Heart left ventricle (tissue), 16 donors: ENCODE results near the gene PRODH2. TPM values are rescaled to one million over a fixed set of nuclear protein-coding genes. Genes with fewer than 3 reads are reported as not detected.

Source experiments
- ATAC-seq, 4 donors: fragments of 200-7000 bp; cut with Tn5 transposase; one replicate each; pipeline ENCODE4 v1.9.1; 2020 to 2022; ENCODE audit warnings: moderate library complexity in 4 of 4, mild to moderate bottlenecking in 3 of 4, moderate number of reproducible peaks in 1 of 4
- DNase-seq, 5 donors: peaks; one replicate each; pipeline ENCODE4 v3.0.0-alpha.2; 2020
- H3K27ac ChIP-seq, 12 donors: fragments of 200-600 bp; sonication (generic) in 4 of 12; one replicate each; pipeline versions ENCODE4 v1.5.0 to v1.8.0; 2016 to 2022; ENCODE audit warnings: mild to moderate bottlenecking in 2 of 12
- H3K27me3 ChIP-seq, 9 donors: fragments of 200-600 bp; sonication (generic) in 2 of 9; one replicate each; pipeline versions ENCODE4 v1.5.1 to v1.8.0; 2016 to 2022; ENCODE audit warnings: mild to moderate bottlenecking in 3 of 9
- H3K36me3 ChIP-seq, 9 donors: fragments of 200-600 bp; sonication (generic) in 2 of 9; one replicate each; pipeline versions ENCODE4 v1.5.0 to v1.8.0; 2018 to 2022; ENCODE audit warnings: mild to moderate bottlenecking in 2 of 9
- H3K4me1 ChIP-seq, 12 donors: fragments of 200-600 bp; sonication (generic) in 4 of 12; one replicate each; pipeline versions ENCODE4 v1.5.0 to v1.8.0; 2016 to 2022; ENCODE audit warnings: mild to moderate bottlenecking in 3 of 12
- H3K4me3 ChIP-seq, 12 donors: fragments of 200-600 bp; sonication (generic) in 4 of 12; one replicate each; pipeline versions ENCODE4 v1.5.0 to v1.8.0; 2017 to 2022; ENCODE audit warnings: mild to moderate bottlenecking in 9 of 12, moderate library complexity in 4 of 12
- H3K9me3 ChIP-seq, 12 donors: fragments of 200-600 bp; sonication (generic) in 4 of 12; one replicate each; pipeline versions ENCODE4 v1.5.0 to v1.8.0; 2016 to 2022; ENCODE audit warnings: mild to moderate bottlenecking in 1 of 12
- CTCF ChIP-seq, 12 donors: fragments of 200-600 bp; sonication (generic) in 4 of 12; IDR thresholded peaks; one replicate each; pipeline versions ENCODE4 v1.5.0 to v1.8.0; 2018 to 2022; ENCODE audit warnings: antibody characterized with exemption in 12 of 12, mild to moderate bottlenecking in 5 of 12
- POLR2A ChIP-seq, 2 donors: fragments of 450-650 bp; IDR thresholded peaks; one replicate each; pipeline ENCODE4 v1.6.1; 2017; ENCODE audit warnings: antibody characterized with exemption in 2 of 2, mild to moderate bottlenecking in 2 of 2, moderate library complexity in 2 of 2
- WGBS, 4 donors: extraction: QIAGEN DNeasy Blood & Tissue Kit in 2 of 4; methylation state at CpG; one replicate each; pipeline versions ENCODE4 v1.1.5 to v1.1.7; 2013 to 2018; 5-methylcytosine and 5-hydroxymethylcytosine counted together
- intact Hi-C, 10 donors: fragments of 100-400 bp; cut with DNase I; formaldehyde crosslinking; loops; one replicate each; pipeline versions ENCODE4 v1.11.1 to v1.14.2; 2022
- polyA plus RNA-seq, 2 donors: library from polyadenylated mRNA; stranded (reverse); fragments of 200-250 nt; gene quantifications; one replicate each; pipeline ENCODE4 v1.2.3, GENCODE V29; 2013
- total RNA-seq, 9 donors: library from RNA; depleted of rRNA in 2 of 9; stranded (reverse); fragments of >200 nt in 2 of 9; fragmentation: NEBNext Ultra II Directional in 3 of 9; extraction: Animal tissue kit (Norgen Biotek cat#: 25700) in 3 of 9; gene quantifications; one replicate each; pipeline versions ENCODE4 v1.1.0 to v1.2.4, GENCODE V29; 2016 to 2023
- donor health status: ischemic (EF 13 %, LVEDD 7.1; RV severe dilation, severe dysfunction).
- donor health status: healthy with polysubstance abuse.
- donor health status: DM: no; HTN: yes; CAD: no.
- donor health status: DM: no; HTN: no; CAD: no.
- donor health status: ischemic (EF 25% LVEDD 6.9; RV normal size, moderate dysfunction).
- donor health status: ischemic (EF 25% LVEDD 5.7; RV mildly dilated, moderate dysfunction).
- donor health status: healthy.
- donor health status: DM: yes; HTN: yes; CAD: no.
- donor health status: ischemic (EF 35%, LVEDD 5.7; RV mildly dilated, moderate dysfunction).
- donor health status: nonischemic (EF 11% LVEDD 7.7; RV severe dilation, severe dysfunction).
- donor health status: DM: yes; HTN: yes; CAD: no.
- donor health status: PGD.
- donor health status: ischemic (EF 29% LVEDD 5.4; RV normal size, mild dysfunction).
- donor health status: nonischemic (EF 23%, LVEDD 6.1; RV moderate dilation, normal function).

PRODH2 gene
- total and polyA plus RNA-seq, 11 donors = not detected

- 0 to 2% (median 1%) methylated on average over 27 to 82 of the region's 82 CpGs for WGBS, 4 donors
- peaks cover 0 to 17% (median 5%) of the 10 kb centered on the region in 12 donors for H3K4me1 ChIP-seq
- peaks cover 0 to 24% (median 5%) of the 10 kb centered on the region in 9 donors for H3K36me3 ChIP-seq
- H3K9me3 ChIP-seq = no peaks in the 10 kb centered on the region
- intact Hi-C loops = loop anchor here in 3 of 10 donors (1.0 to 10.0 kb wide), 3 partner anchors 17 to 159 kb away; partner anchors contain the start of genes LRFN3 (in 1 of the 3) and PROSER3 (in 1 of the 3)
- TF ChIP-seq POLR2A (IDR thresholded peaks at IDR 0.05) (peak in 1 of 2 donors; percentile 27), CTCF (IDR thresholded peaks at IDR 0.05) (no peak)
- peak within 1 kb of the TSS in 6 of 12 donors; percentile 1 to 77 (median 44) for H3K27ac ChIP-seq
- DNase-seq = peak; percentile 99 to 100 (median 99)
- ATAC-seq = peak; percentile 98 to 99 (median 98)
- peak within 1 kb of the TSS; percentile 68 to 99 (median 92) for H3K4me3 ChIP-seq
- H3K27me3 ChIP-seq = no peaks in the 10 kb centered on the region
These were observed 37.1 kb downstream of the PRODH2 start, which contains the start of gene ARHGAP33 for GRCh38 chr19:35775298-35776101. TSS of gene ARHGAP33 (plus strand) at chr19:35775564. CDS start at chr19:35775659, 95 bp downstream.

- Histone ChIP-seq H3K27ac (no peak overlapping the region), H3K4me1 (peaks cover 0 to 17% (median 5%) of the 10 kb centered on the region in 12 donors), H3K9me3 (no peaks in the 10 kb centered on the region), H3K27me3 (no peaks in the 10 kb centered on the region), H3K4me3 (peak overlapping the region; percentile 68 to 99 (median 92)), H3K36me3 (peaks cover 0 to 18% (median 0%) of the 10 kb centered on the region in 9 donors)
- ATAC-seq (peak in 3 of 4 donors; percentile 5 to 40 (median 28)), DNase-seq (no peak)
- intact Hi-C loops = loop anchor here in 3 of 10 donors (1.0 to 10.0 kb wide), 3 partner anchors 17 to 160 kb away; partner anchors contain the start of genes LRFN3 (in 1 of the 3) and PROSER3 (in 1 of the 3)
- TF ChIP-seq CTCF (IDR thresholded peaks at IDR 0.05) = no peak
- no peak for TF ChIP-seq POLR2A (IDR thresholded peaks at IDR 0.05)
- WGBS, 4 donors = 8 to 39% (median 16%) methylated on average over 9 of the region's 9 CpGs
These were observed 37.7 kb downstream of the PRODH2 start for GRCh38 chr19:35775046-35775297.

DNA sequence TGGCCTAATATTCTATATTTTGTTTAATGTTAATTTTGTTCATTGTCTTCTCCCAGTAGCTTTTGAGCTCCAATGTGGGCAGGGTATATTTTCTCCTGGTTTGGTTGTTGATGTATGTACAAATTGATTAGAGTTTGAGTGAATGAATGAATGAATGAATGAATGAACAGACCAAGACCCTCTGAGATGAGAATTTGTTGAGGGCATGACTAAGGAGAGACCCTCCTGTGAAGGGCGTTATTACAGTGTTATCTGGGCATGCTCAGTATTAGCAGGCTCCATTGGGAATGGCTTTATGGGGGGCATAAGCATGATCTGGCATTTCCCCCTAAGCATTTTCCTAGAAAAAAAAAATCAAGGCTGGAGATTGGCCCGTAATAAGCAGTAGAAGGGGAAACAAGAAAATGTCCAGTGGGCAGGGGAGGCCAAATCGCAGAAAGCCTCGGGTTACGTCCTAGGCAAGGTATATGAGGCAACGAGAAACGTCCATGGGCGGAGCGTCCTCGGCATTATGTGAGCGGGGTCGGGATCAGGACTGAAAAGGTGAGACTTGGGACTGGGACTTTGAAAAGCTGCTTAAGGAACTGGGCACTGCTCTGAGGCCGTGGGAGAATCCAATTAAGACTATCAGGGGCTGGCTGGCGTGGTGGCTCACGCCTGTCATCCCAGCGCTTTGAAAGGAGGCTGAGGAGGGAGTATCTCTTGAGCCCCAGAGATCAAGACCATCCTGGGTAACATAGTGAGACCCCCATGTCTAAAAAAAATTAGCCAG, 38.2 kb downstream of the PRODH2 start:
- Histone ChIP-seq H3K4me3 (peak overlapping the region; percentile 68 to 99 (median 92)), H3K4me1 (peaks cover 0 to 17% (median 5%) of the 10 kb centered on the region in 12 donors), H3K27me3 (no peaks in the 10 kb centered on the region), H3K9me3 (no peaks in the 10 kb centered on the region), H3K27ac (no peak overlapping the region), H3K36me3 (peaks cover 0 to 13% (median 0%) of the 10 kb centered on the region in 9 donors)
- TF ChIP-seq POLR2A (IDR thresholded peaks at IDR 0.05) (no peak), CTCF (IDR thresholded peaks at IDR 0.05) (no peak)
- intact Hi-C loops = loop anchor here in 3 of 10 donors (1.0 to 10.0 kb wide), 3 partner anchors 16 to 160 kb away; partner anchors contain the start of genes LRFN3 (in 1 of the 3) and PROSER3 (in 1 of the 3)
- DNase-seq (no peak), ATAC-seq (peak in 2 of 4 donors; percentile 1 to 9)
- WGBS, 4 donors = 36 to 60% (median 43%) methylated on average over 16 of the region's 16 CpGs
